Stimulated activated naive CD4-positive, alpha-beta T cell treated with Interleukin-2 at 50 U/mL for 16 hours (primary cell): ENCODE results near the gene LGI4.

Experiments used
- DNase-seq: peaks from one replicate; lab custom pipeline; 2025; lab: John Stamatoyannopoulos, UW

The LGI4 gene

GRCh38 chr19:35085947-35086346 is 48.9 kb downstream of the LGI4 start:
- no peak for DNase-seq

DNA sequence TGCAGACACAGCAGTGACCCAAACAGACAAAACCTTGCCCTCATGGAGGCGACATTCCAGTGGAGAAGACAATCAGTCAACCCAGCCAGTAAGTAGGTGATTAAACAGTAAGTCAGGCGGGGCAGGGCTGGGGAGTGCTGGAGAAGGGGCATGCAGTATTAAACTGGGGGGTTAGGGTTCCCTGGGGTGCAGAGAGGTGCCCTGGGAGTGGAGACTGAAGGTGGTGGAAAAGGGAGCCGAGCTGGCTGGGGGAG is 50.4 kb downstream of the LGI4 start:
- no peak for DNase-seq

- no peak for DNase-seq
These were observed 51.0 kb downstream of the LGI4 start for GRCh38 chr19:35083691-35084508.

GRCh38 chr19:35081201-35081600 is 53.7 kb downstream of the LGI4 start:
- no peak for DNase-seq

- DNase-seq: no peak
These were observed 54.2 kb downstream of the LGI4 start for GRCh38 chr19:35080613-35081170.

- DNase-seq: no peak
These were observed 55.0 kb downstream of the LGI4 start for GRCh38 chr19:35079826-35080225.

DNA sequence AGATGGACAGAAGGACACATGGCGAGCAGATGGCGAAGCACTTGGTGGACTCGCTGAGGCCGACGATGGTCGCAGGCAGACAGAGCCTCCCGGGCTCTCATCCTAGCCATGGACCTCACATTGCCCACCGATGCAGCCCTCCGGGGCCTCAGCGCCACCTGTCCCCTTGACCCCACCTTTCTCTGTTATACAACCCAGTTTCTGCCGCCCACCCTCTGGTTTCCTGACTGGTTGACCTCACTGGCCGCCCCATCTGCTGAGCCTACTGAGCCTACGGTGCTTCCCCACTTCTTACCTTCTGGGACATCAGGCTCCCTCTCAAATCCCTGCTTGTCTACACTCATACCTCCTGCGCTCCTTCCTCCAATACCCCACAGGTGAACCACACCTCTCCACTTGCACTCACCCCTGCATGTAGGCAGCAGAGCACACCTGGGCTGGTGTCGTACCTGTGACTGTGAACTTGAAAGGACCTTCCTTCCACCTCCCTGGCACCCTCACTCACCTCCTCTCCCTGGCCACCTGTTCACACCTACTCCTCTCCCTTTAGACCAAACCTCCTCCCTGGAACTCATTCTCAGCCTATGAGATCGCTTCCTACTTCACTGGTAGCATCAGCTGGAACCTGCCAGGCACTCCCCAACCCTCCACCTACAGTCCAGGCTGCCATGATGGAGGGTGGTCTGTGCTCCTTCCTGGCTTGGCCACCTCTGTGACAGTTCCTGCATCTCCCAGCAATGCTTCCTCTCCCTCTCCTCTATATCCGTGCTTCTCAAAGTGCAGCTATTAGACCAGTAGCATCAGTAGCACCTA is 57.2 kb downstream of the LGI4 start:
- DNase-seq: no peak

GRCh38 chr19:35076657-35077056 is 58.2 kb downstream of the LGI4 start:
- no peak for DNase-seq

GRCh38 chr19:35076026-35076370 is 58.9 kb downstream of the LGI4 start:
- no peak for DNase-seq

- no peak for DNase-seq
These were observed 59.4 kb downstream of the LGI4 start for GRCh38 chr19:35075202-35076025.
